ENCODE measurements around the gene C12orf56. TPM values are rescaled to one million over a fixed set of nuclear protein-coding genes. Genes with fewer than 3 reads are reported as not detected.

The C12orf56 gene, protein sequence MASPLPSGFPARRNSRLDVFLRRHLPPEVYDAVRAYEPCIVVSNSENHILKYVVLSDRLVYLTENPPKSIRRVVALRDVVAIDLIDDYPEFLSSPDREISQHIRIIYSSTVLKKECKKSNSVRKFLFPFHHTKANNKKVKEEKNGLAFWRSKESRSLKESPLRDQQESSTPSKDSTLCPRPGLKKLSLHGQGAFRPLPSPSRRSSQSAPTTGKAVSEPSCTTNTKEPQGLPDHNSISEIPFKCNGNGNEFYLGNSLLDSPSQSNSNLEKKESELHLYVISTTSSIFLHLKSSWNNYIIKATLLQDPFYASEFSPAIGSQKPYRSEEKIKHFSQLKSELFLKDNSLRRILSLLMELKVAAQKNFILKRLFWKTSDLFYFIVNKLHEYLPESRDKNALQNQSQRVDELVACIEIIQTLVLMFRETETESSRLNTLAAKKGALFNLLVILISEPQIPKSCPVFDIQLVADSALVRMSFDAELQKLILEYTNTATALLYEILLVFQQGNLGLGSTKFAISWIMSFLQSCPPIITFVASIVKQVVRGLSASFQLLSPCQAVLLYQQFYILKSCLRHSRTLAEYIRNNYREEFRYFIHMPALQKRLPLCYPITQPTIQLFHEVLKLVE
- not detected in 2 replicates for total RNA-seq

DNA sequence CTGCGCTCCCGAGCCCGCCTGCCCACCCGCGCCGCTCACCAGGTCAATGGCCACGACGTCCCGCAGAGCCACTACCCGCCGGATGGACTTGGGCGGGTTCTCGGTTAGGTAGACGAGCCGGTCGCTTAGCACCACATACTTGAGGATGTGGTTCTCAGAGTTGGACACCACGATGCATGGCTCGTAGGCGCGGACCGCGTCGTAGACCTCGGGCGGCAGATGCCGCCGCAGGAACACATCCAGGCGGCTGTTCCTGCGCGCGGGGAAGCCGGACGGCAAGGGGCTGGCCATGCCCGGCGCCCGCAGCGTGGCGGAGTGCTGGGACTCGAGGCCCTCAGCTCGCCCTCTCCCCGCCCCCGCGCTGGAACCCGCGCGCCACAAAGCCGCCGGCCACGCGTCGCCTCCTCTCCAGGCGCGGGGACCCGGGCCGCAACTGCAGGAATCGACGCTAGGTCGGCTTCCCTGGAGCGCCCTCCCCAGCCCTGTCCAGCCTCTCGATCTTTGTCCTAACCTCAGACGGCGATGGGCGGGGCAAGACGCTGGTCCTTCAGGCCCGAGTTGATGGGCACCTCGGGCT, at the start of gene C12orf56:
TSS of gene C12orf56 (minus strand) at position 484 of the 577 bp plus-strand sequence. CDS start at position 291, 193 bp downstream.

DNA sequence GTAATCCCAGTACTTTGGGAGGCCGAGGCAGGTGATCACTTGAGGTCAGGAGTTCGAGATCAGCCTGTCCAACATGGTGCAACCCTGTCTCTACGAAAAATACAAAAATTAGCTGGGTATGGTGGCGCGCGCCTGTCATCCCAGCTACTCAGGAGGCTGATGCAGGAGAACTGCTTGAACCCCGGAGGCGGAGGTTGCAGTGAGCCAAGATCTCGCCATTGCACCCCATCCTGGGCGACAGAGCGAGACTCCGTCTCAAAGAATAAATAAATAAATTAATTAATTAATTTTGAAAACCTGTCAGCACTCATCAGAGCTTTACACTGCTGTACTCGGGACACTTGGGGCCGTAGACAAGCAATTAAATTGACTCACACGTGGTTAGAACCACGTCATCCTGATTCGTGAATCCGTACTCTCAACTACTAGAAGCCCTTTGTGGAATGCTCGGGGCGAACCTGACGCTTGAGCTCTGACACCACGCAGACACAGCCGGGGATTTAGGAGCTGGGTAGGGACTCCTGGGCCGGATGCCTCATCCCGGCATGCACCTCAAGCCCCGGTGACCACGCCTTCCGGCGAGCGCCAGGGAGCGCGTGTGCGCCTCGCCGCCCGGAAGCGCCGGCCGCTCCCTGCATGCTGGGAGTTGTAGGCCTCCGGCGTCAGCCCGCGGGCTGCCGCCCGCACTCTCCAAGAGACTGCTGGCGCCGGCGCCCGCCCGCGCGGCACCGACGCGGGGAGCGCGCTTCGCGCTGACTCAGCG, 13.3 kb upstream of the C12orf56 start, which contains the start of gene XPOT:
TSS of gene XPOT (plus strand) at position 686 of the 763 bp plus-strand sequence. CDS start 5,644 bp downstream, outside the sequence.

DNA sequence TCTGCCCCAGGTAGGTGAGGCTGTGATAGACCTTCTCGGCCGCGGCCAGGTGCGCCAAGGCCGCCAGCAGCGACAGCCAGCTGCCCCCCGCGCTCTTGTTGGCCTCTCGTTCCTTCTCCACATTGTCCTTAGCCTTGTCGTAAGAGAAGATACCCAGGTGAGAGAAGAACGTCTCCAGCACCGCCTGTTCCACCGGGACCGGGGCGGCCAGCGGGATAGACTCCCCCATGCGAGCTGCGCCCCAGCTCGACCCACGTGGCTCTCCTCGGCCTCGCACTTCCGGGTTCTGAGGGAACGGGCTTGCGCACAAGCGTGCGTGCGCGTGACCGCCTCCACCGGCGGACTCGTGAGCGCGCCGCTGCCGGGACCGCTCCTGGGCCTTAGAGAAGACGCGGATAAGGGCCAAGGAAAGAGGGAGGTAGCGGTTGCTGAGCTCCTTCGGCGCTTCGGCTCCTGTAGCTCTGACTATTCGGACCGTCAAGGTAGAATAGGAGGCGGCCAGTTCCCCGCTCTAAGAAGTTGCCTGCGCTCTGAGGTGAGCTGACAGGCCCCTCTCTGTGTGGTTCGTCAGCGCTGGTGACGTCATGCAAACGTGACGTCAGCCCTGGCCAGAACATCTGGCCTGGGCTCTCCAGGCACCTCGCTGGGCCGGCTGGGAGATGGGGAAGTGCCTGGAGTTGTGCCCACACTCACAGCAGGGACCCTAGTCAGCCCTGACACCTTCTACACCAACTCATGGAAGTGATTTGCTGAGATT, 168.4 kb downstream of the C12orf56 start, which contains the start of gene KICS2:
TSS of gene KICS2 (minus strand) at position 288 of the 757 bp plus-strand sequence. CDS start at position 229, 59 bp downstream.

Other genes with a start within 250 kb of the C12orf56 start
- 5.8 and 6.4 TPM in 2 replicates for gene KICS2, start 168.5 kb downstream of the C12orf56 start, total RNA-seq
- gene XPOT, start 13.6 kb upstream of the C12orf56 start, total RNA-seq, result 85.2 and 122 TPM in 2 replicates
- 11.6 and 13.7 TPM in 2 replicates for gene TBK1, start 61.4 kb upstream of the C12orf56 start, total RNA-seq
- gene RASSF3, start 219.7 kb upstream of the C12orf56 start, total RNA-seq, result 4.9 and 15.6 TPM in 2 replicates